GM18519 (cell line): ENCODE measurements around the gene JSRP1.

Source experiments
- ATAC-seq: cut with Tn5 transposase; IDR thresholded peaks from one replicate; pipeline ENCODE4 v1.9.1; 2021; ENCODE audit warnings: mild to moderate bottlenecking, moderate library complexity; ENCODE audit not compliant: unreplicated experiment, low FRiP score

The JSRP1 gene

GRCh38 chr19:2255982-2256685 lies at the start of gene JSRP1:
Gene JSRP1 (minus strand): TSS chr19:2256417. CDS start chr19:2255314, 1,103 bp downstream.
- no peak for ATAC-seq

GRCh38 chr19:2305452-2306280 lies 49.4 kb upstream of the JSRP1 start:
- no peak for ATAC-seq

GRCh38 chr19:2303211-2303798 lies 47.1 kb upstream of the JSRP1 start:
- ATAC-seq: no peak

- ATAC-seq: no peak
These were observed 46.3 kb upstream of the JSRP1 start for GRCh38 chr19:2302319-2303210.

GRCh38 chr19:2300533-2300932 lies 44.3 kb upstream of the JSRP1 start:
- ATAC-seq: no peak

- ATAC-seq: no peak
These were observed 39.9 kb upstream of the JSRP1 start for GRCh38 chr19:2296141-2296540.

- no peak for ATAC-seq
These were observed 38.6 kb upstream of the JSRP1 start for GRCh38 chr19:2294687-2295335.

- ATAC-seq: no peak
These were observed 35.1 kb upstream of the JSRP1 start for GRCh38 chr19:2291185-2291751.

- ATAC-seq: no peak
These were observed 34.4 kb upstream of the JSRP1 start for GRCh38 chr19:2290441-2291184.

- no peak for ATAC-seq
These were observed 33.7 kb upstream of the JSRP1 start for GRCh38 chr19:2289714-2290435.

- no peak for ATAC-seq
These were observed 32.8 kb upstream of the JSRP1 start for GRCh38 chr19:2288818-2289713.

GRCh38 chr19:2288338-2288817 lies 32.2 kb upstream of the JSRP1 start:
- no peak for ATAC-seq

- ATAC-seq: no peak
These were observed 31.5 kb upstream of the JSRP1 start for GRCh38 chr19:2287585-2288337.

- no peak for ATAC-seq
These were observed 30.4 kb upstream of the JSRP1 start for GRCh38 chr19:2286402-2287140.

GRCh38 chr19:2283835-2284507 lies 27.8 kb upstream of the JSRP1 start:
- no peak for ATAC-seq
